Measurements from ENCODE around the gene OR5AU1.
"Not testable (repeated sequence)": the region's sequence is repeated elsewhere in the genome, so short reads cannot be mapped to it uniquely, and the experiment has no call there.

OR5AU1 gene

GRCh38 chr14:21169573-21169972 is 13.7 kb upstream of the OR5AU1 start:
- no peak for DNase-seq

GRCh38 chr14:21168055-21168454 is 12.2 kb upstream of the OR5AU1 start:
- no peak for DNase-seq

GRCh38 chr14:21165670-21166069 is 9.8 kb upstream of the OR5AU1 start:
- not testable (repeated sequence) for DNase-seq

DNA sequence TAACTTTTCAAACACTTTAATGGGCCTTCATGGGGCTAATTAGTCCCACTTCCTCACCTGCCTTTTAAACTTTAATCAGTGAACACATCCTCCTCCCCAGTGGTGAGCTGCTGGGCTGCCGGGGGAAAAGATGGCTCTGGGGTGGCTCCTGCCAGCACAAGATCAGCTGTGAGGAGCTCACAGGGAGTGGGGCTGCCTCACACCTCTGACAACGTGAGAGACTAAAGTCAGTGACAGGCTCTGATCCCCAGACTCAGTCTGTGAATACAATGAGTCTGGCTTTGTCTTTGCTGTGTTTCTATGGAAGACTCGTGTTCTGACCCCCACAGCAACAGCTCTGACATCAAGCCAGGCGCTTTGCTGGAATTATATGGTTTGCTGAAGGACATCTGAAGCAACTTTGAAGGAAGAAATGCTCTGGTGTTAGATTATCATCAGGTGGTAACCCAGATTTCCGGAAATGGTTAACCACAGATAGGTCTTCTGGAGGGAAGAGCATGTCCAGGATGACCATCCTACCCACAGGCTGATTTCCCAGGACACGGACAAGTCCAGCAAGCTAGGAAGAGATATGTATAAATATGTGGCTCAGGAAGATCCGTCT is 9.2 kb upstream of the OR5AU1 start:
- DNase-seq: not testable (repeated sequence)

DNA sequence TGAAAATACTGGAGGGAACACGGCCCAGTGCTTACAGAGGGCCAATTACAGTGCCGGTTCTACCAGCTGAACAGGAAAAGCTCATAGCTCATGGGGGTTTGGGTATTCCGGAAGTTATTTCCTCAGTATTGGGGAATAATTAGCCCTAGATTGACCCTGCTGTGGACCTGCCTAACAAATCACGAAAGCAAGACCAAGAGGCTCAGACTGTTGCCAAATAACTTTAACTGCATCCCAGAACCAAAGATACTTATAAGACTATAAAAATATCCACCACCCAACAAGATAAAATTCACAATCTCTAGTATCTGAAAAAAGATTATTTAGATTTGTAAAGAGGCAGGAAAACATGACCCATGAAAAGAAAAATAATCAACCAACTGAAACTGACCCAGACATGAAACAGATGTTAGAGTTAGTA is 8.0 kb upstream of the OR5AU1 start:
- no peak for DNase-seq

DNA sequence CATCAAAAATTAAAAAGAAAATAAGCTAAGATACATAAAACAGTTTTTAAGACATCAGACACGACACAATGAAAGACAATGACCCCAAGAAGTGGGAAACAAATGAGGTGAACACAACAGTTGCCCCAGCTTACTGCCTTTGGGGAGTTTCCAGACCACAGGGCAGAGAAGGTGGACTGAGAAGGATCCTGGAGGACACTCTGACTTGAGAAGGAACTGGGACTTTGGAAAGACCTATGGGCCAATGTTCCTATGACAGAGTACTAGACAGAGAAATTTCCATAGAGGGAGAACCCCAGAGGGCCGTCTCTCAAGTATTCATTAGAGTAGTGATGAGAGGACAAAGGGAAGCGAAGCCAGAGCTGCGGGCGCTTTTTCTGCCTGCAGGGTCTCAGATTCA is 6.2 kb upstream of the OR5AU1 start:
- no peak for DNase-seq

DNA sequence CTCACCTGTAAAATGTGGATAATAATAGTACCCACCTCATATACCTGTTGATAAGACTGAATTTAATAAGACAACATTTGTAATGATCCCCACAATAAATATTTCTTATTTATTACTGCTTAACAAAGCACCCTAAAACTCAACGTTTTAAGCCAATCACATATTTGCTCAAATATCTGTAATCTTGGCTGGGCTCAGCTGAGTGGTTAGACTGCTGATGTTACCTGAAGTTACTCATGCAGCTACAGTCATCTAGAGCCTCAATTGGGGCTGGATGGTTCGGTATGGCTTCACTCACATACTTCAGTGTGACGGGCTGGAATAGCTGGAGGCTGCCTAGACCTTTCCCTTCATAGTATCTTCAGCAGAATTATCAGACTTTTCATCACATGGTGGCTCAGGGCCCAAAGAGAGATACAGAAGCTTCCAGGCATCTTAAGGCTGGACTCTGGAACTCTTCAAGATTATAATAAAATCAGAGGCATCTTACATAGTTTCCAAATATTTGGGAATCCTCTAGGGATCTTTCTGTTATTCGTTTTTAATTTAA is 4.3 kb upstream of the OR5AU1 start:
- DNase-seq: no peak

- not testable (repeated sequence) for DNase-seq
These were observed 2.3 kb upstream of the OR5AU1 start for GRCh38 chr14:21158175-21158574.

- no peak for DNase-seq
These were observed 6.1 kb downstream of the OR5AU1 start for GRCh38 chr14:21149641-21150367.

DNA sequence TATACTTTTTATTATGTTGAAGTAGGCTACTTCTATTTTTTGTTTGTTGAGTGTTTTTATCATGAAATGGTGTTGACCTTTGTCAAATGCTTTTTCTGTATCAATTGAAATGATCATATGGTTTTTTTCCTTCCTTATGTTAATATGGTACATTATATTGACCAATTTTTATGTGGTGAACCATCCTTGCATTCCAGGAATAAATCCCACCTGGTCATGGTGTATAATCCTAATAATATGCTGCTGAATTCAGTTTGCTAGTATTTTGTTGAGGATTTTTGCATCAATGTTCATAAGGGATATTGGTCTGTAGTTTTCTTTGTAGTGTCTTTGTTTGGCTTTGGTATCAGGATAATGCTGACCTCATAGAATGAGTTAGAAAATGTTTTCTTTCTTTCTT is 10.4 kb downstream of the OR5AU1 start:
- DNase-seq: no peak

GRCh38 chr14:21142357-21142756 is 13.5 kb downstream of the OR5AU1 start:
- DNase-seq: no peak

- DNase-seq: peak; percentile 8
These were observed 19.8 kb downstream of the OR5AU1 start for GRCh38 chr14:21136024-21136423.

DNA sequence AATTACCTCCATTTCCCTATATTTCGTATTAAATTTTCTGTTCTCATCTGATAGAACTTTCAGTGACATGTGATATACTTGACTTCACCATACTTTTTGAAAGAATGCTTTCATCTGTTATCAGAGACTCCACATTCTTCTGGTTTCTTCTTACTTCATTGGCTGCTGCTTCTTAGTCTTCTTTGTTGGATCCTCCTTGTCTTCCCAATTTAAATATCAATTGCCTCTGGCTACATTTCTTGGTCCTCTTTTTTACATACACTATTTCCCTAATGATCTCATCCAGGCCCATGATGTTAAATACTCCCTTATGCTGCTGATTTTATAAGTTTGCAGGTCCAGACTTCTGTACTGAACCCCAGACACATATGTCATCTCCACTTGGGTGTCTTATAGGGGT is 22.0 kb downstream of the OR5AU1 start:
- no peak for DNase-seq

GRCh38 chr14:21123429-21123828 is 32.4 kb downstream of the OR5AU1 start:
- DNase-seq: no peak

DNA sequence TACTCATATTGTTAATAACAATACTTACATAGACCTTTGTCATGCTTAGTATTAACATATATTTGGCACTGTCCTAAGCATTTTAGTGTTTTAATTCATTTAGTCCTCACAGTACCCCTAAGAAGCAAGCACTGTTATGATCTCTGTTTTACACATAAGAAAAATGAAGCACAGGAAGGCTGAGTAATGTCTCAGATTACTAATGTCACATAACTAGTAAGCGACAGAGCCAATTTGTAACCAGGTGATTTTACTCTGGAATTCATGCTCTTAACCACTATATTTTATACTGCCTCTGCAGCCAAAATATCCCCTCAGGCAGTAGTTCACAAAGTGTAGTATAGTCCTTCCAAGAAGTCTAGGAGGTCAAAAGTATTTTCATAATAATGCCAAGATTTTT is 34.7 kb downstream of the OR5AU1 start:
- DNase-seq: no peak

DNA sequence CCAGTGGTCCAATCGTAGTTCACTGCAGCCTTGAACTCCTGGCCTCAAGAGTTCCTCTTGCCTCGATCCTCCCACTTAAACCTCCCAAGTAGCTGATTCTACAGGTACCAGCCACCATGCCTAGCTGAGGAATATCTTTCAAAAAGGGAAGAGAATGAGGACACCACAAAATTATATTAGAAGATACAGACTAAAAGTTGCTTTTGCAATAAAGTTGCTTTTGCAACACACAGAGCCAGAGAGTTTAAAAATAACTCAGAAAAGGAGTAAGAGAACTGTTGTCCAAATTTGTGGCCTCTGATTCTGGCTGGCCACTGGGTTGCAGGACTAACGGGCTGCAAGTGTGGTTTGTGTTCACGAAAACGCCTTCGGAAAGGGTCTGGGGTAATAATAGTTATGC is 35.2 kb downstream of the OR5AU1 start:
- no peak for DNase-seq

DNA sequence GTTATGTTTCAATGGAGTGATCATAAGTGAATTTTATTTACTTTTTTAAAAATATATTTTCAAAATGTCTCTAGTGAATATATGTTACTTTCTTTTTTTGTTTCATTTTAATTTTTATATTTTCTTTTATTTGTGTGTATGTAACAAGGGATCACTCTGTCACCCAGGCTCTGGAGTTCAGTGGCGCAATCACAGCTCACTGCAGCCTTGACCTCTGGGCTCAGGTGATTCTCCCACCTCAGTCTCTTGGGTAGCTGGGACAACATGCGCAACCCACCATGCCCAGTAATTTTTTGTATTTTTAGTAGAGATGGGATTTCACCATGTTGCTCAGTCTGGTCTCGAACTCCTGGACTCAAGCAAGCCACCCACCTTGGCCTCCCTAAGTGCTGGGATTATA is 36.9 kb downstream of the OR5AU1 start:
- DNase-seq: no peak

- DNase-seq: no peak
These were observed 42.5 kb downstream of the OR5AU1 start for GRCh38 chr14:21113369-21113768.

DNA sequence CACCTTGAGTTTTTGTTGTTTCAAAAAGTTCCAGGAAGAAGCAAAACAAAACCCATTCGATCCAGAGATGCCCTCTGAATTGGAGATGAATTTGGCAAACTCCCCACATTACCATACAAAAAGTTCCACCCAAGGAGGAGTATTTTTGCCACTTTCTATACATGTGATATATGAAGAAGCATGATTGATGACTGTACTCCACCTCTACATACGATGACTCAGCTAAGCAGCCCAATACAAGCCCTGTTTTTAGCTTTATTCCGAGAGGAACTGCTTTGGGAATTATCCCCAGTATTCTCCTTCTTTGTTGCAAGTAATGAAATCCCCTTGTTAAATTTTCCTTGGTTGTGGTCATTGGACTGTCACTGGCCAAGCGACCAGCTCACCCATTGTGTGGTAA is 43.6 kb downstream of the OR5AU1 start:
- no peak for DNase-seq

DNA sequence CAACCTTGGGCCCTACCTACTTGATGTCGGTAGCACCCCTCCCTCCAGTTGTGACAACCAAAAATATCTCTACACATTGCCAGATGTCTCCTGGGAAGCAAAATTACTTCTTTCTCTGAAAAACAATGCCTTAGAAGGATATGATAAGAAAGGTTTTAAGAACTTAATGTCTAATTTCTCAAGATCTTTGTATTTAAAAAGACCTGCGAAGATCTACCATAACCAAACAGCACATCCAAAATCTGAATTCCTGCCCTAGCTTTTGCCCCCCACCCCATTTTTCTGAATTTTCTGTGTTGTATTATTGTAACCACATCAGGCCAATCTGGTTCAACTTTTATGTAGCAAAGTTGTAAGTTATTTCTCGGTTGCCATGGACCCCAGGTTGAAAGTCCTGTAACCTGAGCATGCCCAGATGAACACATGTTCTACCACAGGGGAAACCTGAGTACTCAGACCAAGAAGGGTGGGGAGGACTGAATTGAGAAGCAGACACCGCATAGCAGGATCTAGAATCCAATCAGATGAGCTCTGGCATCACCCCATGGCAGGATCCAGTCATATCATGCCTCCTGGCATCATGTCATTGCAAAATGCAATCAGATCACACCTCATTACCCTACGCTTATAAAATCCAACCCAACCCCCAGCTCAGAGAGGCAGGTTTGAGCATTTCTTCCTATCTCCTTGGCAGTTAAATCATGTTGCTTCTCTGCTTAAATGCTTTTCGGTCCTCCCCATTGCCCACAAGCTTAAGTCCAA is 46.3 kb downstream of the OR5AU1 start:
- no peak for DNase-seq

- no peak for DNase-seq
These were observed 47.1 kb downstream of the OR5AU1 start for GRCh38 chr14:21108791-21109190.

GRCh38 chr14:21107283-21107800 is 48.5 kb downstream of the OR5AU1 start:
- no peak for DNase-seq

DNA sequence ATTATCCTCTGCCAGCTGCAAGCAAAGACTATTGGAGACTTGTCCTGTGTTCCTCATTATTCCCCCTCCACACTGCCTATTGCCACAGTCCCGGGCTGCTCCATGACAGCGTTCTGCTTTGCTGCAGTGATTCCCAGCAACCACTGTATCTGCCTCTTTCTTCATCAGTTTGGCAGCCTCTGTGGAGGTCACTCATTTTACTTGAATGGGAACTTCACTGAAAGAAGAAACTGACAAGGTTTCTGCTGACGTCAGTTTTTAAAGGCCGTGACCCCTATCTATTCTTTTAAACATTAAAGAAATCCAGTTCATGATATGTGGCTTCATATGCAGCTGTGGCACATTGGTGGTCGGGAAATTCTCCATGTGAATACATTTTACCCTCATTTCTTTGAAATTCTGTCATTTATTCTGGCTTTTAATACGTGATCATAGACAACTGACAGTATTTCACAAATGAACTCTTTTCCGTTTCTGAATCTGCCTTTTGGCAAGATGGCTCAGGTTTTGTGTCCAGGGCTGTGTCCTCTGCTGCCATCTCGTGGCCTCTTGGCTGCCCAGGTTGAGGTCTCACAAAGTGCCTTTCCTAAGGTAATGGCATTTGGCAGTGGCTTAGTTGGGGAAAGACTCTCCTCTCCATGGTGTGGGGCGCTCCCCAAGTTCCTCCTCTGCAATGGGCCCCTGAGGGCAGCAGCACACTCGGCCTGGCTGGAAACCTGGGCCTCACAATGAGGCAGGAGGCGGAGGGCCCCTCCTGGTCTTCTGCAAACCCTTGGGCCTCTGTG is 49.2 kb downstream of the OR5AU1 start:
- peak; percentile 58 for DNase-seq

Data from NCI-H748 treated with DMSO at 0.1 percent for 48 hours (cell line).